Measurements from ENCODE around the gene VPS4B.
"Not testable (repeated sequence)": the region's sequence is repeated elsewhere in the genome, so short reads cannot be mapped to it uniquely, and the experiment has no call there.

VPS4B gene

GRCh38 chr18:63422087-63422863 is at the start of gene VPS4B:
VPS4B (minus strand) TSS chr18:63422476; CDS start chr18:63422259, 217 bp downstream.
- DNase-seq, result peak; percentile 99

- DNase-seq, result no peak
Observed at GRCh38 chr18:63470751-63471150, 48.5 kb upstream of the VPS4B start.

- DNase-seq, result no peak
Observed at GRCh38 chr18:63468575-63468974, 46.3 kb upstream of the VPS4B start.

- DNase-seq, result no peak
Observed at GRCh38 chr18:63467699-63468098, 45.4 kb upstream of the VPS4B start.

GRCh38 chr18:63465059-63465458 is 42.8 kb upstream of the VPS4B start:
- DNase-seq, result no peak

- no peak for DNase-seq
Observed at GRCh38 chr18:63464434-63464833, 42.2 kb upstream of the VPS4B start.

- no peak for DNase-seq
Observed at GRCh38 chr18:63460414-63460813, 38.1 kb upstream of the VPS4B start.

- DNase-seq, result no peak
Observed at GRCh38 chr18:63457977-63458376, 35.7 kb upstream of the VPS4B start.

- no peak for DNase-seq
Observed at GRCh38 chr18:63454497-63454896, 32.2 kb upstream of the VPS4B start.

- DNase-seq, result not testable (repeated sequence)
Observed at GRCh38 chr18:63452751-63453150, 30.5 kb upstream of the VPS4B start.

GRCh38 chr18:63451799-63452660 is 29.8 kb upstream of the VPS4B start:
- no peak for DNase-seq

- no peak for DNase-seq
Observed at GRCh38 chr18:63449426-63449825, 27.1 kb upstream of the VPS4B start.

- no peak for DNase-seq
Observed at GRCh38 chr18:63447066-63447465, 24.8 kb upstream of the VPS4B start.

GRCh38 chr18:63446266-63446665 is 24.0 kb upstream of the VPS4B start:
- DNase-seq, result no peak

- no peak for DNase-seq
Observed at GRCh38 chr18:63445037-63445436, 22.8 kb upstream of the VPS4B start.

GRCh38 chr18:63444580-63444979 is 22.3 kb upstream of the VPS4B start:
- DNase-seq, result no peak

GRCh38 chr18:63443829-63444228 is 21.6 kb upstream of the VPS4B start:
- no peak for DNase-seq

GRCh38 chr18:63440881-63441280 is 18.6 kb upstream of the VPS4B start:
- no peak for DNase-seq

- DNase-seq, result no peak
Observed at GRCh38 chr18:63440219-63440618, 17.9 kb upstream of the VPS4B start.

GRCh38 chr18:63439334-63439733 is 17.1 kb upstream of the VPS4B start:
- DNase-seq, result peak; percentile 42

GRCh38 chr18:63438181-63438580 is 15.9 kb upstream of the VPS4B start:
- no peak for DNase-seq

GRCh38 chr18:63433334-63433866 is 11.1 kb upstream of the VPS4B start:
- no peak for DNase-seq

- no peak for DNase-seq
Observed at GRCh38 chr18:63431180-63431579, 8.9 kb upstream of the VPS4B start.

GRCh38 chr18:63430526-63430925 is 8.2 kb upstream of the VPS4B start:
- no peak for DNase-seq

Data from NCI-H1436 (cell line).